ENCODE measurements around the gene MAP1B. TPM values are rescaled to one million over a fixed set of nuclear protein-coding genes. Genes with fewer than 3 reads are reported as not detected.

Gene MAP1B
- total and polyA plus RNA-seq, 10 of the 15 experiments (the other 5 are each of a cell fraction or from before 2014, with no cell fraction given): 0.02 to 0.81 (median 0.06) TPM; not detected in 1

DNA sequence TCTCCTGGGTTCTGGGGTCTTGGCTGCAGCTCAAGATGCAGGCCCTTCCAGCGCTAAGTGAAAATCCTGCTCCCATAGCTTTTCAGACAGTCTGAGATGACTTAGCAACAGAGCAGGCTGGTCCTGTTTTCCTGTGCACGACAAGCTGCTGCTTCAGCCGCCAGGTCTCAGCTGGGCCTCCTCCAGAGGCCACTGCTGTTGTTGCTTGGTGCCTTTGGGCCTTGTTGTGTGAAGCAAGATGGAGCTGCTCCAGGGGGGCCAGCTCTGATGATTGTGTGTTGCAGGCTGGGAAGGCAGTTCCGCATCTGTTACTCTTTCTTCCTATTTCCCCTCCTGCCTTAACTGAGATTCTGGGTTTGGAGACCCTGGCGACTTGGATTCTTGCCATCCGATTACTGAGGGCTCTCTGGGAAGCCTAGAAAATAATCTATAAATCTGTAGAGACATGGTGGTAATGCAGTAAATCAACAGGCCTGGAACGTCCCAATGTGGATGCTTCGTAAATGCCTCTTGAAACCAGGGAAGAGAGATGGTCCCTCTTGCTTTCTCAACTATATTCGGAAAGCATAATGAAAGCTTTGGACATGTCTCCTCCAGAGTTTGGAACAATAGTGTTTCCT lies 3.2 kb downstream of the MAP1B start:
- no TSS peak for BruUV-seq (replicated peaks)
- RAD21 ChIA-PET (ENCODE audit: unreplicated experiment): no interaction called here
- no peak overlapping the region for H3K4me2 ChIP-seq (ENCODE audit: control insufficient read depth, insufficient read depth)
- H3K79me2 ChIP-seq (ENCODE audit: control insufficient read depth, insufficient read depth, low read length): no peaks in the 10 kb centered on the region
- no peak overlapping the region for H3K27ac ChIP-seq (ENCODE audit: control insufficient read depth, insufficient read depth)
- H3K4me1 ChIP-seq (ENCODE audit: control insufficient read depth, insufficient read depth, low read length): 0 out of 2 replicates have a peak, but pooled peaks cover 2% of the 10 kb centered on the region
- H3K9ac ChIP-seq (ENCODE audit: control insufficient read depth, insufficient read depth, low read length): no peak overlapping the region
- no peak overlapping the region for H2AFZ ChIP-seq (ENCODE audit: control insufficient read depth, low read depth, low read length)
- peaks cover 5 to 17% of the 10 kb centered on the region in 2 experiments for H3K27me3 ChIP-seq (replicated peaks in 1 of 2; ENCODE audit: control insufficient read depth in 2 of 2, insufficient read depth in 2 of 2, low read length in 1 of 2)
- no peak for ATAC-seq
- no peaks in the 10 kb centered on the region for H3K9me3 ChIP-seq (replicated peaks; ENCODE audit: control insufficient read depth, insufficient read depth, low read length)
- no peak for TF ChIP-seq ZZZ3 (IDR thresholded peaks at IDR 0.05; ENCODE audit: control insufficient read depth, insufficient read length, low read depth)
- no peak for TF ChIP-seq CREB1 (IDR thresholded peaks at IDR 0.05; ENCODE audit: low read depth)
- no peak for TF ChIP-seq E4F1 (IDR thresholded peaks at IDR 0.05; ENCODE audit: borderline replicate concordance, partially characterized antibody)
- no peak for TF ChIP-seq MYC (IDR thresholded peaks at IDR 0.05; ENCODE audit: insufficient read depth, insufficient read length, insufficient replicate concordance, low read length, severe bottlenecking)
- no peak for TF ChIP-seq GABPA (IDR thresholded peaks at IDR 0.05; ENCODE audit: low read depth)
- TF ChIP-seq ZNF207 (IDR thresholded peaks at IDR 0.05; ENCODE audit: borderline replicate concordance): no peak
- TF ChIP-seq RBBP5 (conservative IDR thresholded peaks at IDR 0.05): no peak
- TF ChIP-seq JUNB (IDR thresholded peaks at IDR 0.05): no peak
- no peak for TF ChIP-seq CREM (IDR thresholded peaks at IDR 0.05; ENCODE audit: low read depth)
- no peak for TF ChIP-seq ZNF217 (IDR thresholded peaks at IDR 0.05)
- no peak for TF ChIP-seq MTA2 (IDR thresholded peaks at IDR 0.05; ENCODE audit: low read depth)
- TF ChIP-seq RCOR1 (conservative IDR thresholded peaks at IDR 0.05; ENCODE audit: low read depth, low read length): no peak
- no peak for TF ChIP-seq MEF2B (IDR thresholded peaks at IDR 0.05; ENCODE audit: partially characterized antibody, poor library complexity, severe bottlenecking)
- no peak for TF ChIP-seq HCFC1 (IDR thresholded peaks at IDR 0.05; ENCODE audit: low read length)
- no peak for TF ChIP-seq EED (IDR thresholded peaks at IDR 0.05; ENCODE audit: low read depth)
- TF ChIP-seq FOS (IDR thresholded peaks at IDR 0.05; ENCODE audit: borderline replicate concordance, extremely low read depth, insufficient read length): no peak
- TF ChIP-seq HDGF (IDR thresholded peaks at IDR 0.05): no peak
- TF ChIP-seq CEBPB (IDR thresholded peaks at IDR 0.05; ENCODE audit: borderline replicate concordance in 1 of 2, low read depth in 2 of 2, low read length in 2 of 2): no peak
- TF ChIP-seq SMAD1 (IDR thresholded peaks at IDR 0.05; ENCODE audit: low read depth, partially characterized antibody): no peak
- CTCF ChIA-PET: interaction anchor here (1.8 kb wide), 1 partner anchor 12 kb away, joined by 5 read pairs; no protein-coding TSS in a partner anchor
- SMC1A ChIA-PET (ENCODE audit: uncharacterized antibody, unreplicated experiment): no interaction called here
- WGBS (ENCODE audit: insufficient coverage, insufficient replicate concordance, low lambda C conversion rate, missing lambda C conversion rate): 61% methylated on average over 9 of the region's 9 CpGs
- H3K36me3 ChIP-seq (ENCODE audit: control insufficient read depth in 2 of 2, insufficient read depth in 2 of 2, low read length in 1 of 2): no peaks in the 10 kb centered on the region
- no peak for FAIRE-seq
- in situ Hi-C loops (cut with MboI): no loop called here
- H3K4me3 ChIP-seq: no peak overlapping the region
- no peaks in the 10 kb centered on the region for H4K20me1 ChIP-seq (ENCODE audit: control insufficient read depth, insufficient read depth)
- DNase-seq (ENCODE audit: low read depth, low spot score): no peak
- intact Hi-C loops (cut with micrococcal nuclease; ENCODE audit: unreplicated experiment): no loop called here
- POLR2A ChIA-PET: no interaction called here

All from GM12878 (cell line).